HepG2 (cell line): ENCODE data around the gene NELFCD. TPM values are rescaled to one million over a fixed set of nuclear protein-coding genes. Genes with fewer than 3 reads are reported as not detected.
A peak's percentile ranks its signal among the peaks of the same experiment; 100 is the strongest.

Experiments
- CEBPG ChIP-seq: IDR thresholded peaks from 2 replicates; pipeline ENCODE4 v1.6.1; 2016
- HMG20A ChIP-seq: IDR thresholded peaks from 2 replicates; pipeline ENCODE4 v1.6.1; 2016; ENCODE audit warnings: borderline replicate concordance
- HNRNPK ChIP-seq: fragments of 200-400 bp; formaldehyde crosslinking; IDR thresholded peaks from 2 replicates; pipeline ENCODE4 v1.6.1; 2018; ENCODE audit warnings: low read length, low read depth, moderate library complexity, mild to moderate bottlenecking; ENCODE audit not compliant: poor library complexity, severe bottlenecking
- HNRNPLL ChIP-seq: fragments of 200-400 bp; formaldehyde crosslinking; IDR thresholded peaks from 2 replicates; pipeline ENCODE4 v1.6.1; 2017; ENCODE audit warnings: mild to moderate bottlenecking, low read depth, low read length; ENCODE audit not compliant: poor library complexity, severe bottlenecking
- KLF12 ChIP-seq: sonication (generic); formaldehyde crosslinking; IDR thresholded peaks from 2 replicates; pipeline ENCODE4 v1.4.0; 2020; ENCODE audit warnings: missing genetic modification reagents, borderline replicate concordance
- MXD4 ChIP-seq: IDR thresholded peaks from 2 replicates; pipeline ENCODE4 v1.6.1; 2016; ENCODE audit warnings: mild to moderate bottlenecking, missing biosample characterization, missing genetic modification reagents
- NCOA1 ChIP-seq: sonication (generic); formaldehyde crosslinking; IDR thresholded peaks from 2 replicates; pipeline ENCODE4 v1.9.0; 2021; ENCODE audit warnings: missing genetic modification reagents
- NFRKB ChIP-seq: fragments of 450-650 bp; IDR thresholded peaks from 2 replicates; pipeline ENCODE4 v1.6.1; 2017
- NPAS2 ChIP-seq: sonication (generic); formaldehyde crosslinking; IDR thresholded peaks from 2 replicates; pipeline ENCODE4 v1.8.0; 2022; ENCODE audit warnings: mild to moderate bottlenecking, missing genetic modification reagents, borderline replicate concordance
- NR3C1 ChIP-seq: sonication (generic); formaldehyde crosslinking; IDR thresholded peaks from 2 replicates; pipeline ENCODE4 v1.4.0; 2020; ENCODE audit warnings: missing genetic modification reagents
- PATZ1 ChIP-seq: sonication (generic); formaldehyde crosslinking; IDR thresholded peaks from 2 replicates; pipeline ENCODE4 v1.4.0; 2020; ENCODE audit warnings: missing genetic modification reagents
- ZFP1 ChIP-seq: IDR thresholded peaks from 2 replicates; pipeline ENCODE4 v1.6.1; 2016
- ZNF30 ChIP-seq: sonication (generic); formaldehyde crosslinking; IDR thresholded peaks from 2 replicates; pipeline ENCODE4 v1.5.0; 2020; ENCODE audit warnings: mild to moderate bottlenecking, missing genetic modification reagents
- ZNF543 ChIP-seq: sonication (generic); formaldehyde crosslinking; IDR thresholded peaks from 2 replicates; pipeline ENCODE4 v1.4.0; 2020; ENCODE audit warnings: mild to moderate bottlenecking, missing genetic modification reagents
- ZNF563 ChIP-seq: sonication (generic); formaldehyde crosslinking; IDR thresholded peaks from 2 replicates; pipeline ENCODE4 v1.8.0; 2022; ENCODE audit warnings: mild to moderate bottlenecking, moderate library complexity, missing genetic modification reagents
- ZNF598 ChIP-seq: sonication (generic); formaldehyde crosslinking; IDR thresholded peaks from 2 replicates; pipeline ENCODE4 v1.5.1; 2020; ENCODE audit warnings: mild to moderate bottlenecking, missing genetic modification reagents, borderline replicate concordance
- ZNF737 ChIP-seq: sonication (generic); formaldehyde crosslinking; IDR thresholded peaks from 2 replicates; pipeline ENCODE4 v1.5.0; 2020; ENCODE audit warnings: missing genetic modification reagents, mild to moderate bottlenecking, borderline replicate concordance
- polyA plus RNA-seq, 8 experiments: library from polyadenylated mRNA; depleted of rRNA in 3 of 8; stranded (reverse) in 7 of 8; unstranded in 1 of 8; fragments of >200 nt; fragmentation: Illumina TruSeq in 4 of 8; extraction: Trizol in 4 of 8; gene quantifications; 2 replicates each; pipeline versions ENCODE4 v1.2.1 to v1.2.3, GENCODE V29; 2011 to 2016; ENCODE audit warnings: low read depth in 4 of 8, missing spikeins in 1 of 8, mixed read lengths in 1 of 8; ENCODE audit not compliant: insufficient read depth in 1 of 8
- total RNA-seq, 5 experiments: library from RNA; depleted of rRNA; stranded (reverse); fragments of >200 nt; fragmentation: Illumina TruSeq; extraction: Trizol; gene quantifications; 2 replicates each; pipeline ENCODE4 v1.2.3, GENCODE V29; 2016; ENCODE audit warnings: low read depth in 1 of 5
- TF ChIP-seq, protein P1 (sequence below): sonication (generic); formaldehyde crosslinking; IDR thresholded peaks from 2 replicates; pipeline ENCODE4 v1.5.0; 2020; ENCODE audit warnings: mild to moderate bottlenecking, missing genetic modification reagents
- TF ChIP-seq, protein P2 (sequence below): sonication (generic); formaldehyde crosslinking; IDR thresholded peaks from 2 replicates; pipeline ENCODE4 v1.5.1; 2020; ENCODE audit warnings: mild to moderate bottlenecking, missing genetic modification reagents, moderate library complexity
- TF ChIP-seq, protein P3 (sequence below): sonication (generic); formaldehyde crosslinking; IDR thresholded peaks from 2 replicates; pipeline ENCODE4 v1.5.0; 2020; ENCODE audit warnings: mild to moderate bottlenecking, missing genetic modification reagents
- TF ChIP-seq, protein P4 (sequence below): sonication (generic); formaldehyde crosslinking; IDR thresholded peaks from 2 replicates; pipeline ENCODE4 v1.5.0; 2020; ENCODE audit warnings: mild to moderate bottlenecking, low read depth, missing genetic modification reagents, borderline replicate concordance

NELFCD gene
- total and polyA plus RNA-seq, 2 of the 13 experiments (the other 11 are each of a cell fraction or from before 2014, with no cell fraction given): 159 to 203 TPM

- TF ChIP-seq PATZ1 (CRISPR knock-in tag): peak; percentile 85
- no peak for TF ChIP-seq ZFP1 (CRISPR knock-in tag)
- no peak; the same call in 1 of the 2 replicates for TF ChIP-seq KLF12 (CRISPR knock-in tag)
- TF ChIP-seq, protein P1, sequence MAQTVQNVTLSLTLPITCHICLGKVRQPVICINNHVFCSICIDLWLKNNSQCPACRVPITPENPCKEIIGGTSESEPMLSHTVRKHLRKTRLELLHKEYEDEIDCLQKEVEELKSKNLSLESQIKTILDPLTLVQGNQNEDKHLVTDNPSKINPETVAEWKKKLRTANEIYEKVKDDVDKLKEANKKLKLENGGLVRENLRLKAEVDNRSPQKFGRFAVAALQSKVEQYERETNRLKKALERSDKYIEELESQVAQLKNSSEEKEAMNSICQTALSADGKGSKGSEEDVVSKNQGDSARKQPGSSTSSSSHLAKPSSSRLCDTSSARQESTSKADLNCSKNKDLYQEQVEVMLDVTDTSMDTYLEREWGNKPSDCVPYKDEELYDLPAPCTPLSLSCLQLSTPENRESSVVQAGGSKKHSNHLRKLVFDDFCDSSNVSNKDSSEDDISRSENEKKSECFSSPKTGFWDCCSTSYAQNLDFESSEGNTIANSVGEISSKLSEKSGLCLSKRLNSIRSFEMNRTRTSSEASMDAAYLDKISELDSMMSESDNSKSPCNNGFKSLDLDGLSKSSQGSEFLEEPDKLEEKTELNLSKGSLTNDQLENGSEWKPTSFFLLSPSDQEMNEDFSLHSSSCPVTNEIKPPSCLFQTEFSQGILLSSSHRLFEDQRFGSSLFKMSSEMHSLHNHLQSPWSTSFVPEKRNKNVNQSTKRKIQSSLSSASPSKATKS: no peak
- TF ChIP-seq ZNF737 (CRISPR knock-in tag): no peak
- no peak for TF ChIP-seq NPAS2
- no peak for TF ChIP-seq ZNF30 (CRISPR knock-in tag)
- no peak for TF ChIP-seq NFRKB
- TF ChIP-seq ZNF563 (CRISPR knock-in tag): peak; percentile 57; the same call in 1 of the 2 replicates
- no peak for TF ChIP-seq HNRNPLL
- TF ChIP-seq, protein P2, sequence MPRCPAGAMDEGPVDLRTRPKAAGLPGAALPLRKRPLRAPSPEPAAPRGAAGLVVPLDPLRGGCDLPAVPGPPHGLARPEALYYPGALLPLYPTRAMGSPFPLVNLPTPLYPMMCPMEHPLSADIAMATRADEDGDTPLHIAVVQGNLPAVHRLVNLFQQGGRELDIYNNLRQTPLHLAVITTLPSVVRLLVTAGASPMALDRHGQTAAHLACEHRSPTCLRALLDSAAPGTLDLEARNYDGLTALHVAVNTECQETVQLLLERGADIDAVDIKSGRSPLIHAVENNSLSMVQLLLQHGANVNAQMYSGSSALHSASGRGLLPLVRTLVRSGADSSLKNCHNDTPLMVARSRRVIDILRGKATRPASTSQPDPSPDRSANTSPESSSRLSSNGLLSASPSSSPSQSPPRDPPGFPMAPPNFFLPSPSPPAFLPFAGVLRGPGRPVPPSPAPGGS (CRISPR knock-in tag): peak; percentile 92; the same call in 1 of the 2 replicates
- TF ChIP-seq ZNF543 (CRISPR knock-in tag): no peak
- TF ChIP-seq, protein P3, sequence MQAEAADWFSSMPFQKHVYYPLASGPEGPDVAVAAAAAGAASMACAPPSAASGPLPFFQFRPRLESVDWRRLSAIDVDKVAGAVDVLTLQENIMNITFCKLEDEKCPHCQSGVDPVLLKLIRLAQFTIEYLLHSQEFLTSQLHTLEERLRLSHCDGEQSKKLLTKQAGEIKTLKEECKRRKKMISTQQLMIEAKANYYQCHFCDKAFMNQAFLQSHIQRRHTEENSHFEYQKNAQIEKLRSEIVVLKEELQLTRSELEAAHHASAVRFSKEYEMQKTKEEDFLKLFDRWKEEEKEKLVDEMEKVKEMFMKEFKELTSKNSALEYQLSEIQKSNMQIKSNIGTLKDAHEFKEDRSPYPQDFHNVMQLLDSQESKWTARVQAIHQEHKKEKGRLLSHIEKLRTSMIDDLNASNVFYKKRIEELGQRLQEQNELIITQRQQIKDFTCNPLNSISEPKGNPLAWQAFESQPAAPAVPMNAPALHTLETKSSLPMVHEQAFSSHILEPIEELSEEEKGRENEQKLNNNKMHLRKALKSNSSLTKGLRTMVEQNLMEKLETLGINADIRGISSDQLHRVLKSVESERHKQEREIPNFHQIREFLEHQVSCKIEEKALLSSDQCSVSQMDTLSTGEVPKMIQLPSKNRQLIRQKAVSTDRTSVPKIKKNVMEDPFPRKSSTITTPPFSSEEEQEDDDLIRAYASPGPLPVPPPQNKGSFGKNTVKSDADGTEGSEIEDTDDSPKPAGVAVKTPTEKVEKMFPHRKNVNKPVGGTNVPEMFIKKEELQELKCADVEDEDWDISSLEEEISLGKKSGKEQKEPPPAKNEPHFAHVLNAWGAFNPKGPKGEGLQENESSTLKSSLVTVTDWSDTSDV (CRISPR knock-in tag): peak; percentile 31; the same call in 1 of the 2 replicates
- no peak for TF ChIP-seq CEBPG (CRISPR knock-in tag)
- no peak for TF ChIP-seq NCOA1
- no peak; the same call in 1 of the 2 replicates for TF ChIP-seq MXD4 (CRISPR knock-in tag)
- no peak for TF ChIP-seq NR3C1 (CRISPR knock-in tag)
- TF ChIP-seq, protein P4, sequence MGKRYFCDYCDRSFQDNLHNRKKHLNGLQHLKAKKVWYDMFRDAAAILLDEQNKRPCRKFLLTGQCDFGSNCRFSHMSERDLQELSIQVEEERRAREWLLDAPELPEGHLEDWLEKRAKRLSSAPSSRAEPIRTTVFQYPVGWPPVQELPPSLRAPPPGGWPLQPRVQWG (CRISPR knock-in tag): no peak
- TF ChIP-seq HMG20A: no peak
- no peak for TF ChIP-seq HNRNPK
- TF ChIP-seq ZNF598 (CRISPR knock-in tag): no peak; the same call in 1 of the 2 replicates
Observed at GRCh38 chr20:59004763-59005522, 23.9 kb downstream of the NELFCD start (continued).
